GM08714 (cell line): ENCODE measurements around the gene HPS5.
"Not testable (repeated sequence)": the region's sequence is repeated elsewhere in the genome, so short reads cannot be mapped to it uniquely, and the experiment has no call there.

Experiments used
- H3K4me3 ChIP-seq: fragments of 200-500 bp; sonication (Bioruptor generic); 2 replicates; pipeline ENCODE4 v1.5.1; 2014; ENCODE audit warnings: mild to moderate bottlenecking, low read length, inconsistent platforms
- ZNF274 ChIP-seq: IDR thresholded peaks from 2 replicates; pipeline ENCODE4 v1.6.1; 2012; ENCODE audit warnings: mild to moderate bottlenecking, low read depth, low read length

HPS5 gene

GRCh38 chr11:18270102-18270501 lies 51.8 kb downstream of the HPS5 start:
- no peak for TF ChIP-seq ZNF274

GRCh38 chr11:18269252-18269651 lies 52.7 kb downstream of the HPS5 start:
- not testable (repeated sequence) for H3K4me3 ChIP-seq

More at GRCh38 chr11:18270102-18270501, 51.8 kb downstream of the HPS5 start:
- no peak overlapping the region for H3K4me3 ChIP-seq

GRCh38 chr11:18267335-18268133 lies 54.4 kb downstream of the HPS5 start:
- H3K4me3 ChIP-seq: not testable (repeated sequence)

GRCh38 chr11:18265949-18266348 lies 56.0 kb downstream of the HPS5 start, which contains the start of gene SAA1:
Gene SAA1, plus strand, starts transcription at chr11:18266264. Its CDS starts 624 bp downstream, at chr11:18266888.
- TF ChIP-seq ZNF274: no peak
- H3K4me3 ChIP-seq: no peak within 1 kb of the TSS

GRCh38 chr11:18264677-18265555 lies 57.0 kb downstream of the HPS5 start:
- TF ChIP-seq ZNF274: no peak
- H3K4me3 ChIP-seq: no peak overlapping the region

DNA sequence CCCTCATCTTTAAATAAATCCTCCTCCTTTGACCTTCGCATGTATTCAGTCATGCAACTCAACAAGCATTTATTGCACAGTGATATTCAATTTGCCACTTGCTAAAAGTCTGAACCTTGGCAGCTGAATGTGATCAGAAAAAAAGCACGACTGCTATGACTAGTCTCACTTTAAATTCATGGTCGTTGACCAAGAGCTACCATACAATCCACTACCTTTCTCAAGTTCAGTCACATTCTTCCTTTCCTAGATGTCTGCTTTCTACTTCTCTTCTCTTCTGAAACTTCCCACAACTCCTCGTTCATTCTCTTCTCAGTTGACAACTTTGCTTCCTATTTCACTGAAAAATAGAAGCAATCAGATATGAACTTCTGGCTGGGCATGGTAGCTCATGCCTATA lies 57.9 kb downstream of the HPS5 start:
- no peak for TF ChIP-seq ZNF274
- no peak overlapping the region for H3K4me3 ChIP-seq

- not testable (repeated sequence) for H3K4me3 ChIP-seq
These were observed 59.1 kb downstream of the HPS5 start for GRCh38 chr11:18262681-18263350.

DNA sequence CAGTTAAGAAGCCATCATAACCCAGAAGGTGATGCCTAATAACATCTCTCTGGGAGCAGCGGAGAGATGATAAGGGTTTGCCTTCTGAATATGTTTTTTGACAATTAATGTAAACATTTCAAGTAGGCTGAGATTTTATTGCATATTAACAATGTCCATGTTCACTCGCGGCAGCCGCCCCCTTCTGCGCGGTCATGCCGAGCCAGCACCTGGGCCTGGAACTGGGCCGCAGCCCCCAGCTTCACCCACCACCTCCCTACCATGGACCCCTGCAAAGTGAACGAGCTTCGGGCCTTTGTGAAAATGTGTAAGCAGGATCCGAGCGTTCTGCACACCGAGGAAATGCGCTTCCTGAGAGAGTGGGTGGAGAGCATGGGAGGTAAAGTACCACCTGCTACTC lies 60.2 kb downstream of the HPS5 start:
- H3K4me3 ChIP-seq: no peak overlapping the region
- TF ChIP-seq ZNF274: no peak

- no peak for TF ChIP-seq ZNF274
- H3K4me3 ChIP-seq: no peak overlapping the region
These were observed 62.7 kb downstream of the HPS5 start for GRCh38 chr11:18259259-18259658.

DNA sequence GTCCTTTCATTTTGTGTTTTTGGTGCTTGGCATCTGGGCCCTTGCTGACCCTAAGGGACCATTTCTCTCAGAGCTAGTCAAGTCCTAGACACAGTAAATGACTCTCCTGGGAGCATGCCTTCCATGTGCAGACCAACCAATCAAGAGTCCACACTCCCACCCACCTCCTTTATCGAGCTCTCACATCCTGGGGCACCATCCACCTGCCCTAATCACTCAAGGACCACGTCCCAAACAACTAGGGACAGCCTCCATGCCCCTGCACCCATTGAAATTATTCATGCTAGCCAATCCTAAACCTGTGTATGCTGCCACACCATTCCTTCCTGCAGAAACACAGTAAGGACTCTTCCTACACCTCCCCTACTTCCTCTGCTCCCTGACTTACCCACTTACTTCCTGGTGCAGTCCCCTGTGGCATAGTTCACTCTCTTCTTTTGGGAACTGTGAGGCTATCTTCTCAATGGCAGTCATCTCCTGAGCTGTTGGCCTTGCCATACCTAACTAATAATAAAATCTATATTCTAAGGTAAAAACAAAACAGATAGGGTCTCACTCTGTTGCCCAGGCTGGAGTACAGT lies 67.1 kb downstream of the HPS5 start:
- no peak for TF ChIP-seq ZNF274
- no peak overlapping the region for H3K4me3 ChIP-seq

- H3K4me3 ChIP-seq: no peak overlapping the region
- TF ChIP-seq ZNF274: no peak
These were observed 68.1 kb downstream of the HPS5 start for GRCh38 chr11:18253778-18254338.

DNA sequence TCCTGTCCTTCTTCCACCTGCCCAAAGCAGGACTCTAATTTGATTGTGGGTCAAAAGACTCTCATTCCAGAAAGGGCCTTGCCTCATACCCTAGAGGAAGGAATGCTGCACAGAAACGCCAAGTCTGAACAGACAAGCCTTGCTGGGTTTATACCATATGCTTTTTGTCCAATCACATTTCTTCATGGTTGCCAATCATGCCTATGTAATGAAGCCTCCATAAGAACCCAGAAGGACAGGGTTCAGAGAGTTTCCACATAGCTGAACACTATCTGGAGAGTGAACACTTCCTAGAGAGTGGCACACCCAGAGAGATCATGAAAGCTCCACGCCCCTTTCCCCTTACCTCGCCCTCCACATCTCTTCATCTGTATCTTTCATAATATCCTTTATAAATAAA lies 68.7 kb downstream of the HPS5 start:
- TF ChIP-seq ZNF274: no peak
- H3K4me3 ChIP-seq: no peak overlapping the region

DNA sequence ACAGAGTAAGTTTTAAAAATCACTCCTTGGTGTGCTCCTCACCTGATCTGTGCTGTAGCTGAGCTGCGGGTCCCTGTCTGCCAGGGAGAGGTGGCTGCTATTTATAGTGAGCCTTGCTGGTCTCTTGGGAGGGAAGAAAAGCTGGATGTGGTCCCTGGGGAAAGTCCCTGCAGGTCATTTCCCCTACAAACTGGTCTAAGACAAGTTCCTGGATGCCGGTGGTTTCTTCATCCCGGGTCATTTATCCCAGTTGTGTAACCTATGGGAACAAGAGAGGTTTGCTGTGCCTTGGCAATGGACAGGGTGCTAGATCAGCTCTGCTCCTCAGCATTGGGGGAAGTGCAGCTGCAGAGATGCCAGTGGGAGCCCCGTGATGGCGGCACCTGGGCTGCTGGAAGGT lies 73.4 kb downstream of the HPS5 start, which contains the start of gene SAA2:
Gene SAA2, minus strand, starts transcription at position 108 of the 400 bp plus-strand sequence. CDS start 657 bp downstream, outside the sequence.
- no peak within 1 kb of the TSS for H3K4me3 ChIP-seq
- TF ChIP-seq ZNF274: no peak

- not testable (repeated sequence) for H3K4me3 ChIP-seq
These were observed 74.8 kb downstream of the HPS5 start for GRCh38 chr11:18247191-18247581.

- peak overlapping the region; percentile 32; the same call in 1 of the 2 replicates for H3K4me3 ChIP-seq
These were observed 75.4 kb downstream of the HPS5 start for GRCh38 chr11:18246379-18247190.
